Stimulated activated CD8-positive, alpha-beta memory T cell treated with anti-CD3 and anti-CD28 coated beads, Interleukin-12 subunit alpha, Interleukin-12 subunit beta, amount 100 ng/mL, for 24 hours (primary cell): Measurements from ENCODE around the gene ZNF280A.
"Not testable (repeated sequence)": the region's sequence is repeated elsewhere in the genome, so short reads cannot be mapped to it uniquely, and the experiment has no call there.

Source experiments
- DNase-seq: peaks from one replicate; pipeline ENCODE4 v3.0.0-alpha.2; 2020; ENCODE audit errors: extremely low read depth

ZNF280A gene

DNA sequence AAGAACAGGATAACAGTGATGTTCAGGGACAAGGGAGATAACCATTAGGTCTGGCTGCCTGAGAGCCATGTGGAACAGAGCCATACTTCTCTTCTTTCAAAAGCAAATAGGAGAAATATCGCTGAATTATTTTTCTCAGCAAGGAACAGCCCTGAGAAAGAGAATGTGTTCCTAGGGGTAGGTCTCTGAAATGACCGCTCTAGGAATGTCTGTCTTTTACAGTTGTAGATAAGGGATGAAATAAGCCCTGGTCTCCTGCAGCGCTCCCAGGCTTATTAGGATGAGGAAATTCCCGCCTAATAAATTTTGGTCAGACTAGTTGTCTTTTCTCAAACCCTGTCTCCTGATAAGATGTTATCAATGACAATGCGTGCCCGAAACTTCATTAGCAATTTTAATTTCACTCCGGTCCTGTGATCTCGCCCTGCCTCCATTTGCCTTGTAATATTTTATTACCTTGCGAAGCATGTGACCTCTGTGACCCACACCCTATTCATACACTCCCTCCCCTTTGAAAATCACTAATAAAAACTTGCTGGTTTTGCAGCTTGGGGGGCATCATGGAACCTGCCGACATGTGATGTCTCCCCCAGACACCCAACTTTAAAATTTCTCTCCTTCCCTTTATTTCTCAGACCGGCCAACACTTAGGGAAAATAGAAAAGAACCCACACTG, 51.1 kb downstream of the ZNF280A start:
- DNase-seq: not testable (repeated sequence)

GRCh38 chr22:22467112-22467511, 53.0 kb downstream of the ZNF280A start:
- no peak for DNase-seq

GRCh38 chr22:22465782-22466181, 54.3 kb downstream of the ZNF280A start:
- DNase-seq: no peak

DNA sequence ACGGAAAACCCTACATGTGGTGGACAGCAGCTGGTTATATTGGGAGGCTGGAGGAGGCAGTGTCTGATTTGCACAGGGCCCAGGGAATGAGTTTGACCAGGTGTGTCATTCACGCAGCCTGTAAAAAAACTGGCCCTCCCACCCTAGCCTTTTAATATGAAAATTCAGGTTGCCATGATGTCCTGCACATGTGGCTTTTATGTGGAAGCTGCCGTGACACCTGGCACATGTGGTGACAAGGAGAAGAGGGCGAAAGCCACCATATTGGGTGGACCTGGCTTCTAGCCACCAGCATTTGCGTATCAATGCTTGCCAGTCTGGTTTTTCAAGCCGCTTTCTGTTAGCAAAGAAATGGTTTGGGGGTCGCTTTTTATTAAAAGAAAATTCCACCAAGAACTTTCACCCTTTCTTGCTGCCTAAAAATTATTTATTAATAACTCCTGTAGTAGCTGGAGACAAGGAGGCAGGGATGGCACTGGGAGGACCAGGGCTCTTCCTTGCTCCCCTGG, 54.9 kb downstream of the ZNF280A start:
- DNase-seq: no peak

DNA sequence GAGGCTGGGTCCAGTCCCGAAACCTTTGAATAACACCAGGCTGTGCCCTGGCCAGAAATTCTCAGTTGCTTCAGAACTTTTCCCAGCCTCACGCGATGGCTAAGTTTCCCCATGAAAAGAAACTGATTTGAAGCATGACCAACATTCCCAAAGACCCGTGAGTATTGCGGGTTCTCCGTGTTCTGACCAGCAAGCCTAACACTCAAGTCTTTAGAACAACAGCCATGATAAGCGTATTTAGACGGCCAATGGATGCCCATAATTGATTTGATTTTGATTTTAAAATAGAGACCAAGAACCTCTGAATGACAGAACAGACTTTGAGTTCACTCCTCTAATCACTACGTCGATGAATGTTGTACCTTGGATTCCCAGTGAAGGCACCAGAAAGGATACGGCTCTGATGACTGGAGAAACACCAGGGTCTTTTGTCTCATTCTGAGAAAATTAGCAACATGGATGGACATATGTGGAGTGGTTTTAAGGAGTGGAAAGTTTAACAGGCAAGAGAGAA, 55.5 kb downstream of the ZNF280A start:
- no peak for DNase-seq

DNA sequence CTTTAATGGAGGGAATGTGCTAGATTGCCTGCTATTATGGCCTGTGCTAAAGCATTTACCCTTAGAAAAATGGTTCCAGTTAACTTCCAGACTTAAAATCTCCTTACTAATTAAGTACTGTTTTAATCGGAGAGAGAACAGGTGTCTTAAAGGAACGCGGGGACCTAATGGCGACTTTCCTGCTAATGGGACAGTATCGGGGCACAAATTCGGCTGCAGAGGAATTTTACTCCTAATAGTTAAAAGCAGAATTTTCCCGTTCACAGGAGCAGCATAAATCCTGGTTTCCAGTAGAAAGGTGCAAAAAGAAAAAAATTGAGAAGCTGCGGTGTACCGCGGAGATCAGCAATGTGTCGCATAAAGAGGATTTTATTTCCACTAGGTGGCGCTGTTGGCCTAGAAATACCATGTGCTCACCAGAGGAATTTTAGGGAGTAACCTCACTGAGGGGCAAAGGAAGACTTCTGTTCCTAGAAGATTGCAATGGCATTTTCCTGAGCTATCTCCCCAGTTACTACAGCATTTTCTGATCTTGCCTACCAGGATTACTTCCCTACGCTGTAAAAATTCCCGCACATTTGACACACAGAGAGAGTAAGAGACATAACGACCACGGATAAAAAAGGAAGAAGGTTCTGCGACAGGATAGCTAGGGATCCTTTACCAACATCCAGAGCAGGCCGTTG, 56.1 kb downstream of the ZNF280A start:
- DNase-seq: no peak
